Activated naive CD4-positive, alpha-beta T cell (primary cell): ENCODE data around the gene COL25A1.
A peak's percentile ranks its signal among the peaks of the same experiment; 100 is the strongest.

Source experiments
- DNase-seq, 4 experiments: peaks; one replicate each; lab custom pipeline; 2025; lab: John Stamatoyannopoulos, UW

COL25A1 gene

GRCh38 chr4:109302361-109303139, at the start of gene COL25A1:
TSS of gene COL25A1 (minus strand) at chr4:109302658.
- peak in 3 of 4 experiments; percentile 1 to 43 (median 18) for DNase-seq

GRCh38 chr4:109350121-109350520, 47.7 kb upstream of the COL25A1 start:
- no peak for DNase-seq

GRCh38 chr4:109334129-109335105, 32.0 kb upstream of the COL25A1 start:
- DNase-seq, result no peak

GRCh38 chr4:109332926-109333464, 30.5 kb upstream of the COL25A1 start:
- DNase-seq, result no peak

- DNase-seq, result no peak
Observed at GRCh38 chr4:109327641-109328040, 25.2 kb upstream of the COL25A1 start.

- no peak for DNase-seq
Observed at GRCh38 chr4:109325698-109326097, 23.2 kb upstream of the COL25A1 start.

- DNase-seq, result no peak
Observed at GRCh38 chr4:109323348-109323747, 20.9 kb upstream of the COL25A1 start.

GRCh38 chr4:109321232-109321631, 18.8 kb upstream of the COL25A1 start:
- no peak for DNase-seq

GRCh38 chr4:109319684-109320083, 17.2 kb upstream of the COL25A1 start:
- no peak for DNase-seq

GRCh38 chr4:109319156-109319555, 16.7 kb upstream of the COL25A1 start:
- no peak for DNase-seq

- no peak for DNase-seq
Observed at GRCh38 chr4:109315818-109316217, 13.4 kb upstream of the COL25A1 start.

- no peak for DNase-seq
Observed at GRCh38 chr4:109315341-109315740, 12.9 kb upstream of the COL25A1 start.

- DNase-seq, result no peak
Observed at GRCh38 chr4:109313168-109314133, 11.0 kb upstream of the COL25A1 start.

- no peak for DNase-seq
Observed at GRCh38 chr4:109303140-109303496, 660 bp upstream of the COL25A1 start.

GRCh38 chr4:109301651-109302360, 652 bp downstream of the COL25A1 start:
- no peak for DNase-seq

- no peak for DNase-seq
Observed at GRCh38 chr4:109298279-109299010, 4.0 kb downstream of the COL25A1 start.

- DNase-seq, result no peak
Observed at GRCh38 chr4:109296527-109296926, 5.9 kb downstream of the COL25A1 start.

- DNase-seq, result no peak
Observed at GRCh38 chr4:109295081-109295480, 7.4 kb downstream of the COL25A1 start.

GRCh38 chr4:109294468-109295020, 7.9 kb downstream of the COL25A1 start:
- DNase-seq, result no peak

GRCh38 chr4:109294006-109294405, 8.5 kb downstream of the COL25A1 start:
- no peak for DNase-seq
